Measurements from ENCODE around the gene SNAPC1.

DNA sequence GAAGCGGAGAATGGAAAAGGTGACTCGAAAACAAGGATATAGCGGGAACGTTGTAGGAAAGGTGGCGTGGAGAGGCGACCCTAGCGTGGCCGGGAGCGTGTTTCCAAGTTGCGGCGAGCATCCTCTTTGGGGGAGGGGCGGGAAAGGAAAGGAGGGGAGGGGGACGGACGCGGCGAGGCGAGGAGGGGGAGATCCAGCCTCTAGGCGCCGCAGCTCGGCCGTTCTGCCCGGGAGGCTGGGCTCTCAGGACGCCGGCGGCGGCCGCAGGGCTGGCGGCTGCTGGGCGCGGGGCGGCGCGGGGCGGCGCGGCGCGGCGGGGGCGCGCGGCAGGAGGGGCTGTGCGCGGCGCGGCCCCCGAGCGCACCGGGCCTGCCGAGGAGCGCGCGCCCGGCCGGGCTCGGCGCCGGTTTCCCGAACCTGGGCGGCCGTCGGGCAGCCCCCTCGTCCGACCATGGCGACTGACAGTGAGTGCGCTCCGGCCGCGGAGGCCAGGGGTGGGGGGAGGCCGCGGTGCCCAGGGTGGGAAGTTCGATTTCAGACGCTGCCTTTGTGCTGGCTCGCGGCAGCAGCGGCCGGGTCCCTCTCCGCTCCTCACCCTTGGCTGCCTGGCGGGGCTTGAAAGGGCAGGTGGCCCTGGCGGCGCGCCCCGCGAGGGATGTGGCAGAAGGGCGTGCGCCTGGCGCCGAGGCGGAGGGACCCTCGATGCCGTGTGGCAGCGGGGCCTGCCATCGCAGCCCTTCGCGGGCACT lies 50.3 kb downstream of the SNAPC1 start, which contains the start of gene SYT16:
- TF ChIP-seq, protein P1, sequence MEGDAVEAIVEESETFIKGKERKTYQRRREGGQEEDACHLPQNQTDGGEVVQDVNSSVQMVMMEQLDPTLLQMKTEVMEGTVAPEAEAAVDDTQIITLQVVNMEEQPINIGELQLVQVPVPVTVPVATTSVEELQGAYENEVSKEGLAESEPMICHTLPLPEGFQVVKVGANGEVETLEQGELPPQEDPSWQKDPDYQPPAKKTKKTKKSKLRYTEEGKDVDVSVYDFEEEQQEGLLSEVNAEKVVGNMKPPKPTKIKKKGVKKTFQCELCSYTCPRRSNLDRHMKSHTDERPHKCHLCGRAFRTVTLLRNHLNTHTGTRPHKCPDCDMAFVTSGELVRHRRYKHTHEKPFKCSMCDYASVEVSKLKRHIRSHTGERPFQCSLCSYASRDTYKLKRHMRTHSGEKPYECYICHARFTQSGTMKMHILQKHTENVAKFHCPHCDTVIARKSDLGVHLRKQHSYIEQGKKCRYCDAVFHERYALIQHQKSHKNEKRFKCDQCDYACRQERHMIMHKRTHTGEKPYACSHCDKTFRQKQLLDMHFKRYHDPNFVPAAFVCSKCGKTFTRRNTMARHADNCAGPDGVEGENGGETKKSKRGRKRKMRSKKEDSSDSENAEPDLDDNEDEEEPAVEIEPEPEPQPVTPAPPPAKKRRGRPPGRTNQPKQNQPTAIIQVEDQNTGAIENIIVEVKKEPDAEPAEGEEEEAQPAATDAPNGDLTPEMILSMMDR (IDR thresholded peaks at IDR 0.05): no peak
- TF ChIP-seq POLR2A (IDR thresholded peaks at IDR 0.05): no peak
